Large intestine (tissue), 3 donors: ENCODE data around the gene AKAP13. TPM values are rescaled to one million over a fixed set of nuclear protein-coding genes. Genes with fewer than 3 reads are reported as not detected.

Experiments used
- DNase-seq, 2 donors: peaks; one replicate each; pipeline versions ENCODE4 v3.0.0 to v3.0.0-alpha.2; 2013
- H3K27ac ChIP-seq: one replicate; pipeline ENCODE4 v1.5.1; 2013; ENCODE audit warnings: low read length
- H3K27me3 ChIP-seq: 2 replicates; pipeline ENCODE4 v1.6.1; 2013; ENCODE audit warnings: low read length; ENCODE audit not compliant: control insufficient read depth, insufficient read depth
- H3K36me3 ChIP-seq: 2 replicates; pipeline ENCODE4 v1.6.1; 2013; ENCODE audit warnings: low read length; ENCODE audit not compliant: control insufficient read depth, insufficient read depth
- H3K4me1 ChIP-seq: one replicate; pipeline ENCODE4 v1.6.1; 2013; ENCODE audit warnings: low read length; ENCODE audit not compliant: control insufficient read depth, insufficient read depth
- H3K4me3 ChIP-seq: one replicate; pipeline ENCODE4 v1.5.1; 2013; ENCODE audit warnings: low read length
- H3K9me3 ChIP-seq: one replicate; pipeline ENCODE4 v1.6.1; 2013; ENCODE audit warnings: mild to moderate bottlenecking, low read depth, low read length, moderate library complexity; ENCODE audit not compliant: control insufficient read depth
- WGBS: methylation state at CpG from one replicate; pipeline ENCODE4 v1.1.5; 2013; ENCODE audit warnings: low lambda C conversion rate; ENCODE audit not compliant: insufficient coverage; 5-methylcytosine and 5-hydroxymethylcytosine counted together
- polyA plus RNA-seq: library from polyadenylated mRNA; unstranded; fragments of 120-200 nt; gene quantifications from one replicate; pipeline ENCODE4 v1.2.1, GENCODE V29; 2013

Gene AKAP13
- polyA plus RNA-seq, 1 donor: 68.9 TPM

DNA sequence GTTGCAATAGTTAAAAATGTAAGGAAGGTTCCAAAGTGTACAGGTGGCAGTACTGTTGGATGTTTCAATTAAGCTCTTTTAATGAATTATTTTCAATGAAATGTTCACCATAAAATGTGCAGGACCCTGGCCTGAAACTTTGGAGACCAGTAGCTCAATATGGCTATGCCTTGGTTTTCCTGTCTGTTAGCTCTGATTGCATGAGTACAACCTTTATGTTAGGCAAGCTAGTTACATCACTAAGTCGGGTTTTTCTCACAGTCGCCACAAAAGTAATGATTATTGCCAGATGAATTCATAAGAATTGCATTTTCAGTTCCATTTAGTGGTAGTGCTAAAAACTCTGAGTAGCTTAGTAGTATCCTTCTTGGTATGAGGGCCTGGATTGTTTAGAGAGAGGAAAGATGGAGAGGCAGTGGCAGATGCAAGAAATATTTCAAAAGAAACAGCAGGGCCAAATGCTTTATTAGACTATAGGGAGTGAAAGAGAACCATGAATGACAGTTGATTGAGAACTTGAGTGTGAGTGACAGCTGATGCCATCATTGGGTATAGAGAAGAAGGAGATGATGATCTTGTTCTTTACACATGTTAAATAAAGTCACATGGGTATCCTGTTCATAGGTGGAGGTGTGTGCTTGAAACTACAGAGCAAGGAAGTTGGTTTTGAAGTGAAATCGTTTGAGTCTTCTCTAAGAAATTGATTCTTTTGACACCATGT lies 109.5 kb downstream of the AKAP13 start:
- H3K4me3 ChIP-seq: no peak overlapping the region
- H3K36me3 ChIP-seq: peaks cover 3% of the 10 kb centered on the region
- no peak overlapping the region for H3K27ac ChIP-seq
- H3K27me3 ChIP-seq: no peaks in the 10 kb centered on the region
- DNase-seq: no peak
- H3K4me1 ChIP-seq: peaks cover 21% of the 10 kb centered on the region
- WGBS: 92% methylated on average over 2 of the region's 3 CpGs
- no peaks in the 10 kb centered on the region for H3K9me3 ChIP-seq

DNA sequence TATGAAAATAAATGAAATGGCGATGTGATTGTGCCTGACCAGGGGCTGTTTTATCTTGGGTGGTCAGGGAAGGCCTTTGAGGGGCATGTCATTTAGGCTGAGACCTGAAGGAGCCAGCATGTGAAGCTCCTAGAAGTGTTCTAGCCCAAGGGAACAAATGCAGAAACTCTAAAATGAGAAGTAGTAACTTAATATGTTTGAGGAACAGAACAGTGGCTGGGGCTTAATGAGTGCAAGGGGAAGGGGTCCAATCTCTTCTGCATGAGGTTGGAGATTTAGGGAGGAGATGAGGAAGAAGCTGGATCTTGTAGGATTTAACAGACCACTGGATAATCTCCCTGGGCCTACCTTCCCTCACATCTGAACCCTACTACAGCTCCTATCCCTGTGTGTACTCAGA lies 110.5 kb downstream of the AKAP13 start:
- H3K36me3 ChIP-seq: peaks cover 3% of the 10 kb centered on the region
- WGBS: no CpG with 5 or more reads among the region's 1 CpG
- DNase-seq: no peak
- no peaks in the 10 kb centered on the region for H3K9me3 ChIP-seq
- no peak overlapping the region for H3K27ac ChIP-seq
- H3K4me3 ChIP-seq: no peak overlapping the region
- peaks cover 24% of the 10 kb centered on the region for H3K4me1 ChIP-seq
- H3K27me3 ChIP-seq: no peaks in the 10 kb centered on the region

DNA sequence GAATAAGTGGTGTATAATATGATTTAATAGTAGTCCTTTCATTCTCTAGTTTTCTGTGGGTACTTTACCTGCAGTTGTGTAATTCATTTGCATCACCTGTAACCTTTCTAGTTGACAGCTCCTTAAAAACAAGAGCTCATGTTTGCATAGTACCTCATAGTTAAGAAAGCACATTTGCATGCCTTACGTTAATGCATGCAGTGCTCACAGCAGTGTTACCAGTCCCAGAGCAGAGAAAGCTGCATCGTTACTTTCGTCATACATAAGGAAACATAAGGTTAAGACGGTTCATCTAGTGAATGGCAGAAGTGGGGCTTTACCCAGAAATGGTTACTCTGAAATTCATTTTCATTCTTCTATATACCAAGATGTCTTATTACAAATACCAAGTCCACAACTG lies 111.3 kb downstream of the AKAP13 start:
- Histone ChIP-seq H3K27me3 (no peaks in the 10 kb centered on the region), H3K4me3 (no peak overlapping the region), H3K4me1 (peaks cover 31% of the 10 kb centered on the region), H3K9me3 (no peaks in the 10 kb centered on the region), H3K36me3 (peaks cover 3% of the 10 kb centered on the region), H3K27ac (no peak overlapping the region)
- WGBS: no CpG with 5 or more reads among the region's 4 CpGs
- no peak for DNase-seq

DNA sequence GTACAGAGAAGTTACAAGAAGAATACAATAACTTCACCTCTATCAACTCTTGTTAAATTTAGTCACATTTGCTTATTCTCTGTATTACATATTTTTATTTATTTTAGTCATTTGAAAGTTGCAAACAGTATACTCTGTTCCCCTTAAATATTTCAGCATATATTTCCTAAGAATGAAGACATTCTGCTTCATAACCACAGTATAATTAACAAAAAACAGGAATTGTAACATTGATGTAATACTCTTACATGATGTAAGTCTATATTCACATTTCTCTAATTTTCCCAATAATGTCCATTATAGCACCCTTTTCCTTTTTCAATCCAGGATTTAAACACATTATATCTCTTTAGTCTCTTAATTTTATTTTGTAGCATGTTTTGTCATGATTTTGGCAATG lies 112.0 kb downstream of the AKAP13 start:
- no peak for DNase-seq
- Histone ChIP-seq H3K4me1 (peaks cover 37% of the 10 kb centered on the region), H3K9me3 (no peaks in the 10 kb centered on the region), H3K4me3 (no peak overlapping the region), H3K27ac (no peak overlapping the region), H3K36me3 (peaks cover 3% of the 10 kb centered on the region), H3K27me3 (no peaks in the 10 kb centered on the region)

DNA sequence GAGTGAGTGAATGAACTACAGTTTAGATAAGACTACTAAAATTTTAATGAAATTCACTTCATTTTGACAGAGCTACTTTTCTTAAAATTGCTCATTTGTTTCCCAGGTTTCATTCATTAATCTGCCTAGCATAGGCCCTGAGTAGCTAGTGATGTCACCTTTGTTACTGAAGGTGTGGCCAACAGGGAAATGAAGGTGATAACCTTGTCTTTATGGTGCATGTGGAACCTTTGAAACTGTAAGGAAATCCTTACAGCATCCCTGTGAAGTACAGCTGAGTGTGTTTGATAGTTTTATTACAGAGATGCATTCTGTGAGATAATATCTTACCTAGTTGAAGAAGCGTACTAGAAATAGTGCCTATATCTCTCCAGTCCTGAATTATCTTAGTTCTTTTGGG lies 112.9 kb downstream of the AKAP13 start:
- Histone ChIP-seq H3K27ac (peak overlapping the region; percentile 53), H3K27me3 (no peaks in the 10 kb centered on the region), H3K36me3 (peaks cover 3% of the 10 kb centered on the region), H3K9me3 (no peaks in the 10 kb centered on the region), H3K4me3 (no peak overlapping the region), H3K4me1 (peaks cover 37% of the 10 kb centered on the region)
- DNase-seq: peak; percentile 88 to 93
- no CpG with 5 or more reads among the region's 1 CpG for WGBS

DNA sequence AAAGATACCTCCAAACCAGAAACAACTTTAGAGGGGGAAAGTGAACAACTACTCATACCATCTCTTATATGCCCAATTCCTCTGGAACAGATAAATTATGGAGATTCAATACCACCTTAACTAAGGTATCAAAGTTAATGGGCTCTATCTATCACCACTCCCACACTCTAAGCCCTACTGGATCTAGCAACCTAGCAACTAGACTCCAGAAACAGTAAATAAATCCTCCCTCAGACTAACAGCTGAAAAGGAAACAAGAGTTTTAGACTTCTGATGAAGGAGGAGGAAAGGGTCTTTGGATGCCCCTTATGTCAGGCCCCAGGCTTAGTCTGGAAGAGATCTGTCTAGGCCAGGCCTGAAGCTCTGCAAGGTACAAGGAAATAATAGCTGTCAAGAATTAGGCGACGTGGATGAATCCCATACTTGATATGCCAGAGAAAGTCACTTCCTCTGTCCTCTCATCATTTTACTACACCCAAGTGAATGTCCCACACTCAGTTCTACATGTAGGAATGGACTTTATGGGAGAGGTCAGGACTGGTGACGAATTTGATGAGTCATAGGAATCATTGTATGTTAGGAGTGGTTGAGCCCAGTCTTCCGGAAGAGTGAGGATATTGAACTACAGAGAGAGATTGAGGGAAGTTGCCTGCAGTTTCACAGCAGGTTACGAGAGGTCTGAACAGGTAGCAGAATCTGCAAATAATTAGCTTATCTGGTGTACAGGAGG lies 113.8 kb downstream of the AKAP13 start:
- Histone ChIP-seq H3K27ac (peak overlapping the region; percentile 75), H3K36me3 (peaks cover 3% of the 10 kb centered on the region), H3K9me3 (no peaks in the 10 kb centered on the region), H3K27me3 (no peaks in the 10 kb centered on the region), H3K4me3 (no peak overlapping the region), H3K4me1 (peaks cover 30% of the 10 kb centered on the region)
- DNase-seq: peak; percentile 74 to 90
- no CpG with 5 or more reads among the region's 5 CpGs for WGBS

DNA sequence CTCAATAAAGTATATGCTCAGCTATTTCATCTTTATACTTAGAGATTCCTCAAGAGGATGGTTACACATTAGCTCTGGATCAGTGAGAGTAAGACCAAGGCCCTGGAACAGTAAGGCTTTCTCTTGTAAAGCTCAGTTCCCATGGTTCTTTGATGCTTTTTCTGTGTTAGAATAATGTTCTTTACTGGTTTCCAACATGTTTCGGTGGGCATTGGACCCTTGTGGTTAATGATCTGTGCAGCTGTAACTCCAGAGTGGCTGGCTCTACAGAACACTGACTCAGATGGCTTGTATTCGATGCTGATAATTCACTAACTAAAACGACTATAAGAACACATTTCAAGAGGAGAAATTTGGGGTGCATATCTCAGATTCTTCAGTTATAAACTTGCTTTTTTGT lies 114.7 kb downstream of the AKAP13 start:
- no CpG with 5 or more reads among the region's 3 CpGs for WGBS
- no peak for DNase-seq
- peak overlapping the region; percentile 75 for H3K27ac ChIP-seq
- no peaks in the 10 kb centered on the region for H3K27me3 ChIP-seq
- H3K4me1 ChIP-seq: peaks cover 26% of the 10 kb centered on the region
- H3K36me3 ChIP-seq: peaks cover 3% of the 10 kb centered on the region
- no peaks in the 10 kb centered on the region for H3K9me3 ChIP-seq
- H3K4me3 ChIP-seq: no peak overlapping the region

DNA sequence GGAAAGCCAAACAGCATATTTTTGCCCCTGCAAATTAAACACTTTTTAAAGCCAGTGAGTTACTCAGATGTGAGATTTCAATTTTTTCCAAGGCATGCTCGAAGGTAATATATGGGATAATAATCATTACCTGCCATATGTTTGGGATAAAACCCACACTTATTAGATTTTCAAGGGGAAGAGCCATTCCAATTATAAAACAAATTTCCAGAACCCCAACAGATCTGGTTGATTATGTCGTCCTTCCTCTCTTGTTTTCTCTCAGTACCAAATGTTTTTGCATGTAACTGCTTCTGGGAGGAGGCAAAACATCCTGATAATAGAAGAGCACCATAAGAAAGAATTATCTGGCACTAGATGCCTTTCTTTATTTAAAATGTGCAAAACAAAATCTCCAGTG lies 115.1 kb downstream of the AKAP13 start:
- Histone ChIP-seq H3K4me1 (peaks cover 26% of the 10 kb centered on the region), H3K9me3 (no peaks in the 10 kb centered on the region), H3K27ac (peak overlapping the region; percentile 45)

DNA sequence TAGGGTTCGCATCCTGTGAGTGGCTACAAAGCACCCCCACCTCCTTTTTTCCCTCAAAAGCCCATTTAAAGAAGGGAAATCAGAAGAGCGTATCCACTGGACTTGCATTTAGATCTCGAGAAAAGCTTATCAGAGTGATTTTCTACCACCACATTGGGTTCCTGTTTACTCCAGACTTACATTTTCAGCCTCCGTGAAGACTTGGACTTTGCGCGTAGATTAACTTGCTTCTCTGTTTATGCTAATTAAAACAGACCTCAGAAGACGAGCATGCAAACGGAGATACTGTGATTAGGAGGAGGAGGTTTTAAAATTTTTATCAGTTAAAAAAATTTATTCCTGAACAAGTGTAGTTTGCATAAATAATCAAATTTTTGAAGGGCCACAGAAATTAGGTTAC lies 115.7 kb downstream of the AKAP13 start:
- Histone ChIP-seq H3K4me3 (no peak overlapping the region), H3K36me3 (no peaks in the 10 kb centered on the region), H3K9me3 (no peaks in the 10 kb centered on the region), H3K27me3 (no peaks in the 10 kb centered on the region), H3K4me1 (peaks cover 26% of the 10 kb centered on the region), H3K27ac (peak overlapping the region; percentile 46)
- 37% methylated on average over 2 of the region's 8 CpGs for WGBS
- peak in 1 of 2 donors; percentile 74 for DNase-seq

More for the DNA sequence above, 115.1 kb downstream of the AKAP13 start:
- no peak for DNase-seq
- Histone ChIP-seq H3K4me3 (no peak overlapping the region), H3K36me3 (peaks cover 3% of the 10 kb centered on the region), H3K27me3 (no peaks in the 10 kb centered on the region)
- no CpG with 5 or more reads among the region's 2 CpGs for WGBS

DNA sequence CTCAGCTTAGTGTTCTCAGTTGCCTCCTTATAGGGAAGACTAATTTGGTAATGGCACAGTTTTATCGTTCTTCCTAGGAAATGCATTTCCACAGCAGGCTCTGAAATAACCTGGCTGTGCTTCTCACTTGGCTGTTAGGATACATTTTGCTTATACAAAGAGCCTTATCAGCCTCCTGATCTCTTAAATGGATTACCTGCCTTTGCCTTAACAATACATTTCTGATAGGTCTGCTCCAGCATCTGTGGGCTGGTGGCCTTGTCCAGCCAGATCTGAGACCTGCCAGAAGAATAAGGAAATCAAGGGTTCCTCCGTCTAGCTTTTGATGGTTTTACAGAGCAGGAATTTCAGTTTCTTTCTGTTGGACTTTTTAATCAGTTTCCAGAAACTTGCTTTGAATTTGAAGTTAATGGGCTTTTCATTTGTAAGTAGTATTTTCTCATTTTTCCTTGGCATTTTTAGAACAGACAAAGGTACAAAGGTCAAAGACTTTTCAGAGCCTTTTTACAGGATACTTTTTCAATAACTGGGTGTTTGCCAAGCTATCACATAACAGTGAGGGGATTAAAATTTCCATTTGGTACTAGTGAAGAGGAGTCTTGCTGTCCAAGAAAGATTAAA lies 116.3 kb downstream of the AKAP13 start:
- Histone ChIP-seq H3K9me3 (no peaks in the 10 kb centered on the region), H3K27me3 (no peaks in the 10 kb centered on the region), H3K27ac (peak overlapping the region; percentile 46), H3K4me3 (no peak overlapping the region), H3K36me3 (no peaks in the 10 kb centered on the region), H3K4me1 (peaks cover 26% of the 10 kb centered on the region)
- DNase-seq: no peak
- WGBS: no CpG with 5 or more reads among the region's 2 CpGs
